Stimulated activated CD8-positive, alpha-beta memory T cell treated with anti-CD3 and anti-CD28 coated beads, Interleukin-12 subunit alpha, Interleukin-12 subunit beta, amount 100 ng/mL, for 24 hours (primary cell): ENCODE measurements around the gene PPP2R2C.

Source experiments
- DNase-seq: peaks from one replicate; pipeline ENCODE4 v3.0.0-alpha.2; 2020; ENCODE audit errors: extremely low read depth

PPP2R2C gene

DNA sequence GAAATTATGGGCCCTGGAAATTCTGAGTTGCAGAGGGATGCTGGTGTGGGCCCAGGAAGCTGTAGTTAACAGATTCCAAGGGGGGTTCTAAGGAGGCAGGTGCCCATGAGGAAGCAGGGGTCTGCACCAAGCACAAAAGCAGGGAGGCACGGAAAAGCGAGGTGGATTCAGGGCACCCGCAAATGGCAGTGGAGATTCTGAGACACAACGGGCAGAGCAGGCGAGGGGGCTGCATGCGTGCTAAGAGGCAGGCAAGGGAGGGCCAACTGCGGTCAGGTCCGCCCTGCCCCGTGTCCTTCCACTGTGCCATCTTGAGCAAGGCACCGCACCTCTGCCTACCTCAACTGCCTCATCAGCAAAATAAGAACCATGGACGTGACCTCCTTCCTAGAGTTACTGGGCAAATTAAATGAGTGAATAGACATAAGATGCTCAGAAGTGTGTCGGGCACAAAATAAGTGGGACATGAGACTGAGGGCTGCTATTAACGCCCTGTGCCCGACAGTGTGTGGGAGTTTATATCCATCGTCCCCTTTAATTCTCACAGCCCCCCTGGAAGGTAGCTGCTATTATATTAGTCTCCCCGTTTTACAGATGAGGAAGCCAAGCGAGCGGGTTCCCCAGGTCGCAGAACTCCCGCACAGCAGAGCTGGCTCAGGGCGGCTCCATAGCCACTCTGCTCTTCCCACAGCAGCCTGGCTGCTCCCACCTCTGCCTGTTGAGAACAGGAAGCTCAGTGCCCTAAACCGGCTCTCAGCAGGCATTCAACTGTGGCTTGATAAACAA lies 67.6 kb downstream of the PPP2R2C start:
- no peak for DNase-seq

DNA sequence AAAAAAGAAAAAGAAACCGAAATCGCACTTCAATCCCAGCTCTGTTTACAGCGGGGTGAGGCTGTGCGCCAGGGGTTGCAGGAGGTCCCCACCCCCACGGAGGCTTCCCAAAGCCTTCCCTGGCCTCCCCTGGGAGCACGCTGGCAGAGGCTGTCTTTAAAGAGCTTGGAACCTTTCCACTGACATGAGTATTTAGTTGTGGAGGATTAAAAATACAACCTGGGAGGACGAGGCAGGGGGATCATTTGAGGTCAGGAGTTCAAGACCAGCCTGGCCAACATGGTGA lies 69.1 kb downstream of the PPP2R2C start:
- DNase-seq, result no peak

DNA sequence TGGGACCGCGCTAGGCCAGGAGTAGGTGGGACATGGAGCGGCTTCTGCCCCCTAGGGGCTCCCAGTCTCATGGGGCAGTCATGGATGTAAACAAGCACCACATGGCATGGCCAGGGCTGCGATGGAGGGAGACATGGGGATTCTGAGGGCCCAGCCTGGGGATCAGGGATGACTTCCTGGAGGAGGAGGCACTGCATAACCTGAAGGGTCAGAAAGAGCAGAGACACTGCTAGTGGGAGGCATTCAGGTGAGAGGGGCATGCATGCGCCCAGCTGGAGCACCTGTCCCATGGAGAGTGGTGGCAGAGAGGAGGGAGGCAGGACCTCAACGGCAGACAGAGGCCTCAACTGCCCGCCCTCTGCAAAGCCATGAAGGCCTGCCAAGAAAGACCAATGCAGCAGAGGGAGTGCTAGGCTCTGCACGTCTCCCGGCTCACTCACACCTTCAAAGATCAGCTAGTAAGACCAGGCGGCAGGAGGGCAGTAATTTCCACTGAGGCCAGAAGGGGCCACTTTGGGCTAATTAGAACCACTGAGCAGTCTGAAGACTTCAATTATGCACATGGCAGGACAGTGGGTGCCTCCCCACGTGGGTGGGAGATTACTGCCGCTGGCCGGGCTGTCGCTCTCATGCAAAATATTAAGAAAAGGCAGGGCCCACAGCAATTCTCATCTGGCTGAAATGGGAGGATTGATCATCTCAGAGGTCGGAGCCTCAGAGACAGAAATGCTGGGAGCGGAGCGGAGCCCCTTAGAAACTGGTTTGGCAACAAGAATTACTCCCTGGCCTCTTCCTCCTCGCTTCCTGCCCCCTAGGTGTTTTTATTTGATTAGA lies 69.6 kb downstream of the PPP2R2C start:
- DNase-seq, result no peak

DNA sequence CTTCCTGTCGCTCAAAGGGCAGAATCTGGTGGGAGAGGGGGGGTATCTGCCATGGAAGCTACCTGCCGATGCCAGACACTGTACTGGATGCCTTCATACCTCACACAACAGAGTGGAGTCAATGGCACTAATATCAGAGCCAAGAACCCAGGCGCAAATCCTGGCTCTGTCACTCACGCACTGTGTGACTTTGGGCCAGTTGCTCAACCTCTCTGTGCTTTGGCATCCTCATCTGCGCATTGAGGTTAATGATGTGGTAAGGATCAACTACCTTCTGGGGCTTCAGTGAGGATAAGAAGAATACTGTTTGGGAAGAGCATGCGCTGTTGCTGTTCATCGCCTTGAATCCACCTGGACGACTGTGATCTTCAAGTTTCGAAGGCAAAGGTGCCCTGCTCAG lies 70.6 kb downstream of the PPP2R2C start:
- DNase-seq, result no peak

DNA sequence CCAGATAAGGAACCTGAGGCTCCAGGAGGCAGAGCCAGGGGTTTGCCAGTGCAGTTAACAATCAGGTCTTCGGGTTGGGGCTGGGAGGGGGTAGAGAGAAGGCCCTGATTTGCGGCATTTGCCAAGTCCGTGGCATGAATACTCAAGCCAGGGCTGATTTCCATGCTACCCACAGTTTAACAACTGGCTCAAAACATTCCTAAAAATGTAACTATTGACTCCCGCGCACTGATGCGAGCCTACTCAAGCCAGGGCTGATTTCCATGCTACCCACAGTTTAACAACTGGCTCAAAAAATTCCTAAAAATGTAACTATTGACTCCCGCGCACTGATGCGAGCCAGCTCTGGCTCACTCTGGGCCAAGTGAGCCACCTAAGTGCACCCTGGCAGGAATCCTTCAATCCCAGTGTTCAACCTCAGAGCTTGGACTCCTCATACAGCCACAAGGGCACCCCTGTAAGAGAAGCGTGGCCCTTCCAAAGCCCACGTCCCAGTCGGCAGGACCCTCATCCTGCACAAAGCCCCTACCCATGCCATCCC lies 75.6 kb downstream of the PPP2R2C start:
- DNase-seq, result no peak

DNA sequence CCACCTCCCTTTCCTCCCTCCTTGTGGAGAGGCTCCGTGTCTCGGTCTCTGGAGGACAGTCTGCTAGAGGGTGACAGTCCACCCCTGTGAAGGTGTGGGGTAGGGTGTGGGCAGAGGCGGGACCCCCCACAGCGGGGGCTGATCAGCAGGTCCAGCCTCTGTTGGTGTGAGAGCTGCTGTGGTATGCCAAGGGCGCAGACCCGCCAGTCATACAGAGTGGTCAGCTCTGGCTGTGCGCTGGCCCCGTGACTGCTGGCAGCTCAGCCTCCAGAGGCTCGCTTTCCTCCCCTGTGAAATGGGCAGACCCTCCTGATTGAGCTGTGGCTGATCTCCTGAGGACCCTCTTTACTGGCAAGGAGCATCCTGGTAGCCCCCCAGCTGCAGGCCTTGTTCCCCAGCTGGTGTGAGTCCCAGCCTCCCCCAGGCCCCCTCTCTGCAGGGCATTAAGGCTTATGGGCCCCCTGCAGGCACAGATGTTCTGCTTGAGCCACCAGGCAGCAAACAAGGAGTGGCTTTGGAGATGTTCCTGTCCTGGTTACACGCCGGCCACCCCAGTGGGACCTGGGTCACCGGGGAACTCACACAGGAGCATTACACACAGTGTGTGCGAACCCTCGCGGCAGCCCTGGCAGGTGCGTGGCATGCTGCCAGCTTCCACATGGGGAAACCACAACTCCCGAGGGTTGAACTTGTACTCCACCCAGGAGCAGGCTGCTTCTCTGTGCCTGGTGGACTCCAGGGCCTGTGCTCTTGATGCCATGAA lies 76.8 kb downstream of the PPP2R2C start:
- no peak for DNase-seq

GRCh38 chr4:6394671-6395081 lies 77.7 kb downstream of the PPP2R2C start:
- DNase-seq, result no peak

DNA sequence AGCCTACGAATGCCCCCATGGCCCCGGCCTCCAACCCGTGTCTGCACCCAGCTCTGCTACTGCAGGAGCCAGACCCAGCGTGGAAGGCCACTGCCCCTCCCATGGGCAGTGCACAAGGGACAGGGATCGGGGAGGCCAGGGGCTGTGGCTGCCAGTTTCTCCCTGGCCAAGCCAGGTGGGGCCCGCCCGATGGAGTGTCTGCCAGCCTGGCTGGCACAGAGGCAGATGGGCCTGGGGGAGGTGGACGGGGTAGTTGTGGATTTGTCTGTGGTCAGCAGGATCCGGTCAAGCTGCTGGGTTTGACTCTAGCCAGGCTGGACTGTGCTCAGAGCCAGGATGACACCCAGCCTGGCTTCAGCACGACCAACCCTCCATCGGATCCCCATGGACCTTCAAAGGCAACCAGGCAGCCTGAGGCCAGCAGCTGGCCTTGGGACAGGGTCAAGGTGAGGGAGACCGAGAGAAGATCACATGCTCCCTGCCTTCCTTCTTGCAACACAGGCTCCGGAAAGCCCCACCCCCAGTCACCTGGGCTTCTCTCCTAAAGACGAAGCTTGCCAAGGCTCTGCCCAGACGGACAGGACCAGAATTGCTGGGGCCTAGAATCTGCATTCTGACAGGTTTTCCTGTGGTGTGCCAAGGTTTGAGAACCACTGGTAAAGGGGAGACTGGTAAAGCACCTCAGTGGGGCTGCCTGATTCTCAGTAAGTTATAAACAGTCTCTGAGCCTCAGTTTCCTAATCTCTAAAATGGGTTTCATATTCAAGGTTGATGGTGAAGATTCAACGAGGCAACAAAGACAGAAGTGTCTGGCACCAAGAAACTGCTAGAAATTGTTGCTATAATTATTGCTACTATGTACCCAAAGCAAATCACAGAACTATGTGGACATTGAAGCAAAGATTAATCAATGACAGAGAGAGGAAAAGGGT lies 78.6 kb downstream of the PPP2R2C start:
- DNase-seq, result no peak

DNA sequence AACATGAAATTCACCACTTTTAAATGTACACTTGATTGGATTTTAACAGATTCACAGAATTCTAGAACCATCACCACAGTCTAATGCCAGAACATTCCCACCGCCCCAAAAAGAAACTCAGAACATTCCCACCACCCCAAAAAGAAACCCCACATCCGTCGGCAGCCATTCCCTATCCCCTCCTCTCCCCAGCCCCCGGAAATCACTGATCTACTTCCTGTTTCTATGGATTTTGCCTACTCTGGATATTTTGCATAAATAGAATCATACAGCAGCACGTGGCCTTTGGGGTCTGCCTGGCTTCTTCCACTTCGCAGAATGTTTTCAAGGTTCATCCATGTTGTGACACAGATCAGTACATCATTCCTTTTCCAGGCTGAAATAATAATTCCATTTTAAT lies 79.3 kb downstream of the PPP2R2C start:
- no peak for DNase-seq

DNA sequence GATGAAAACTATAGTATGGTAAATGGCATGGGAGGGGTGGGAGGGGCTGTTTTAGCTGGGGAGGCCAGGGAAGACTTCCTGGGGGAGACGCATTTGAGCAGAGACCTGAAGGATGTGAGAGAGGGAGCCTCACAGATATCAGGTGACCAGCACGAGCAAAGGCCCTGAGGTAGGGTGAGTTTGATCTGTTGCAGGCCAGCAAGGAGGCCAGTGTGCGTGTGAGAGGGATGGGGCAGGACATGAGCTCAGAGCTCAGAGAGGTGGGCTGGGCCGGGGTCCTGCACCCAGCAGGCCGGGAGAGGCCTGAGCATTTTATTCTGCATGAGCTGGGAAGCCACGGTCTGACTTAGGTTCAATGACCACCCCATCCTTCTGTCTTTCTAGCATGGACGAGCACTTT lies 80.0 kb downstream of the PPP2R2C start:
- DNase-seq, result no peak

GRCh38 chr4:6391852-6392188 lies 80.6 kb downstream of the PPP2R2C start:
- DNase-seq, result no peak

DNA sequence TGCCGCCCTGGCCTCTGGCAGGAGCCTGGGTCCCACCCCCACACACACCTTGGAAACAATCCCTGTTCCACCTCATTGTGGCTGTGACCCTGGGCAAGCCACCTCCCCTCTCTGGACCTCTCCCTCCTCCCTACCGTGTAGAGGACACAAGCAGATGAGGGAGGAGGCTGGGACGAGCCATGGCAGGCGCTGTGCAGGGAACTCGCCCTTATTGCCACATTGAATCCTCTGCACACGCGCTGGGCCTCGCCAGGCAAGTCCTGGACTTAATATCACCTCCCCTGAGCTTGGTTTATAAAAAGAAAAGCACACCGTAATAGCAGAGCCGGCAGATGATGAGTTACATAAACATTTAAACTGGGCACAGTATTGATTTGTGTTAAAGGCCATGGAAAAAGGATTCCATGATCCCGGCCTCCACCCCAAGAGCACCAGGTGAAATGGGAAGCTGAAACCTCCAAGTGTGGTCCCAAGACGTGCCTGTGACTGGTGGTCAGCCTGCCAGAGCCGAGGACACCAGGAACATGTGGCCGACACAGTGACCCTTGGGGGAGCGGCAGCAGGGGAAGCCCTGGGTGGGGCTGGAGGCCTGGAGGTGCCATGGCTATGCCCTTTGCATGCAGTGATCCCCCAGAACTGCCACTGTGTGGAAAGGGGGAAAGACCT lies 81.1 kb downstream of the PPP2R2C start:
- no peak for DNase-seq

- no peak for DNase-seq
Observed at GRCh38 chr4:6390356-6390755, 82.1 kb downstream of the PPP2R2C start.

- DNase-seq, result no peak
Observed at GRCh38 chr4:6389142-6389825, 83.1 kb downstream of the PPP2R2C start.

DNA sequence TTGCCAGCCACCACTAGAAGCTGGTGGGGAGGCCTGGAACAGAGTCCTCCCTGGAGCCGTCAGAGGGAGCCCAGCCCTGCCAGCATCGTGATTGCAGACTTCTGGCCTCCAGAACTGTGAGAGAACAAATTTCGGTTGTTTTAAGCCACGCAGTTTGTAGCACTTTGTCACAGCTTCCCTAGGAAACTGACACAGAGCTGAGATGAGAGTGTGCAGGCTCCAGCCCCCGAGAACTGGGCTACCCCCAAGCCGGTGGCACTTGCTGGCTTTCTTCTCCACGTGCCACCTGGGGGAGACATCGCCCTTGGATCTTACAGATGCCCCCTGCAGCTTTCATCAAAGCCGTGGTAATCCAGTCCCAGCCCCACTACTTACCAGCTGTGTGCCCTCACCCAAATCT lies 83.7 kb downstream of the PPP2R2C start:
- DNase-seq, result no peak

- DNase-seq, result no peak
Observed at GRCh38 chr4:6387946-6388345, 84.5 kb downstream of the PPP2R2C start.

GRCh38 chr4:6386091-6386490 lies 86.3 kb downstream of the PPP2R2C start:
- DNase-seq, result no peak

GRCh38 chr4:6385288-6385687 lies 87.1 kb downstream of the PPP2R2C start:
- DNase-seq, result no peak

DNA sequence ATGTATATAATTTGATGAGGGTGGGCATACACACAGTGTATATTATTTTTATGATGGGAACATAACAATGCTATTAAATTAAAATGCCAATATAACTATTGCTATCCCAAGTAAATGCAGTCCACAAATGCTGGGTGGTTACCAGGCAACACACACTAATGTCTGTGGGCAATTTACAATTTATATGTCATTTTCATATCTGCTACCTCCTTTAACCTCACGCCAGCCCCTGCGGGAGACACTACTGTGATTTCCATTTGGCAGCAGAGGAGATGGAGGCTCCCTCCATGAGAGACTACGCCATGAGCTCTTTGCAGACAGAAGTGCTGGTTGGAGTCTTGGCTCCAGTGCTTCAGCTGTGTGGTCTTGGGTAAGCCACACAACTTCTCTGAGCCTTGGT lies 87.9 kb downstream of the PPP2R2C start:
- DNase-seq, result no peak

DNA sequence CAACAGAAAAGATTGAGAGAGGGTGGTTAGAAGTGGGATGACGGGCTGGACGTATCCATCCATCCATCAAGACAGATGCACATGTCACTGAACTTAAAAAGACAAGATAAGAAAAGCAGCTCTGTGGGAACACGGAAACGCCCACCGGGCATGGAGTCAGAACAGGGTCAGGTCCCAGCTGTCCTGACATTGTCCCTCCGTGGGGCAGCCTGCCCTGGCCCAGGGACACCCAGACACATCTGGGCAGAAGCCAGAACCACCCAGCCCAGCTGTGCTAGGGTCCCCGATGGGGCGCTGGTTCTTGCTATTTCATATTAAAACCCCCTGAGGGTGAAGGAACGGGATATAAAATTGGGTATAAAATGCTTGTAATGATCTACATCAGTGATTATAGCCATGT lies 88.5 kb downstream of the PPP2R2C start:
- no peak for DNase-seq
